ENCODE data around the gene PRKCZ. TPM values are rescaled to one million over a fixed set of nuclear protein-coding genes. Genes with fewer than 3 reads are reported as not detected.

The PRKCZ gene
- total and polyA plus RNA-seq, 9 of the 15 experiments (the other 6 are each of a cell fraction or from before 2014, with no cell fraction given), result 0.07 to 3.1 (median 1.3) TPM

DNA sequence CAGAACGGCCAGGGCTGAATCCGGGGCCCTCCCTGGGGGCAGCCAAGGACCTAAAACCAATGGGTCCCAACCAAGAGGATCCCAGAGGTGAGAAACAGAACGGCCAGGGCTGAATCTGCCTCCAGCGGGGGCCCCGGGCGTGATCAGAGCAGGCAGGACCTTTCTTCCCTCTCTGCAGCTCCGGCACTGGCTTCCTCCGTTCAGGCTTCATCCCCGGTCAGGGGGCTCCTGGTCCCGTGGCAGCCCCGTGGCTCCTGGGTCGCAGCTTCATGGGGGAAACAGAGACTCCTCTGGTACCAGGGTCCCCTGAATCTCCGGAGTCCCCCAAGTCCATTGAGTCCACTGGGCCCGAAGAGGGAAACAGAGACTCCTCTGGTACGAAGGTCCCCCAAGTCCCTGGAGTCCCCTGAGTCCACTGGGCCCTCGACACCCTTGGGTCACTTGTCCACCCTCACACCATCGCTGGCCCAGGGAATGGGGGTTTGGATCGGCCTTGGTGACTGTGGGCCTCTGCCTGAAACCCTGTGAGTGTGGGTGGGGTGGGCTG, 60.1 kb downstream of the PRKCZ start:
- no peak overlapping the region for H3K4me3 ChIP-seq
- in situ Hi-C loops (cut with MboI) (no loop called here), intact Hi-C loops (cut with micrococcal nuclease) (no loop called here)
- no TSS peak for BruUV-seq (replicated peaks)
- no peaks in the 10 kb centered on the region for H3K9me3 ChIP-seq (replicated peaks; ENCODE audit: control insufficient read depth, insufficient read depth, low read depth, low read length)
- peaks cover 0 to 55% of the 10 kb centered on the region in 2 experiments; a peak in 3 of 5 replicates for H3K4me1 ChIP-seq (replicated peaks in 1 of 2; ENCODE audit: control insufficient read depth in 2 of 2, insufficient read depth in 2 of 2, low read length in 2 of 2)
- peaks cover 66 to 94% of the 10 kb centered on the region in 2 experiments for H3K27me3 ChIP-seq (ENCODE audit: control insufficient read depth in 2 of 2, insufficient read depth in 2 of 2, low read length in 2 of 2)
- H3K79me2 ChIP-seq (ENCODE audit: control insufficient read depth, insufficient read depth, low read length), result no peaks in the 10 kb centered on the region
- peaks cover 18% of the 10 kb centered on the region for H4K20me1 ChIP-seq (replicated peaks; ENCODE audit: control insufficient read depth, insufficient read depth, low read length)
- TF ChIP-seq, protein P1, sequence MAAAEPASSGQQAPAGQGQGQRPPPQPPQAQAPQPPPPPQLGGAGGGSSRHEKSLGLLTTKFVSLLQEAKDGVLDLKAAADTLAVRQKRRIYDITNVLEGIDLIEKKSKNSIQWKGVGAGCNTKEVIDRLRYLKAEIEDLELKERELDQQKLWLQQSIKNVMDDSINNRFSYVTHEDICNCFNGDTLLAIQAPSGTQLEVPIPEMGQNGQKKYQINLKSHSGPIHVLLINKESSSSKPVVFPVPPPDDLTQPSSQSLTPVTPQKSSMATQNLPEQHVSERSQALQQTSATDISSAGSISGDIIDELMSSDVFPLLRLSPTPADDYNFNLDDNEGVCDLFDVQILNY (CRISPR knock-in tag; IDR thresholded peaks at IDR 0.05), result no peak
- no peak for TF ChIP-seq ZNF121 (CRISPR knock-in tag; conservative IDR thresholded peaks at IDR 0.05)
- no peak for TF ChIP-seq OTX1 (CRISPR knock-in tag; IDR thresholded peaks at IDR 0.05)
- TF ChIP-seq TBP (optimal IDR thresholded peaks at IDR 0.05; ENCODE audit: low read depth, low read length), result no peak
- TF ChIP-seq, protein P2, sequence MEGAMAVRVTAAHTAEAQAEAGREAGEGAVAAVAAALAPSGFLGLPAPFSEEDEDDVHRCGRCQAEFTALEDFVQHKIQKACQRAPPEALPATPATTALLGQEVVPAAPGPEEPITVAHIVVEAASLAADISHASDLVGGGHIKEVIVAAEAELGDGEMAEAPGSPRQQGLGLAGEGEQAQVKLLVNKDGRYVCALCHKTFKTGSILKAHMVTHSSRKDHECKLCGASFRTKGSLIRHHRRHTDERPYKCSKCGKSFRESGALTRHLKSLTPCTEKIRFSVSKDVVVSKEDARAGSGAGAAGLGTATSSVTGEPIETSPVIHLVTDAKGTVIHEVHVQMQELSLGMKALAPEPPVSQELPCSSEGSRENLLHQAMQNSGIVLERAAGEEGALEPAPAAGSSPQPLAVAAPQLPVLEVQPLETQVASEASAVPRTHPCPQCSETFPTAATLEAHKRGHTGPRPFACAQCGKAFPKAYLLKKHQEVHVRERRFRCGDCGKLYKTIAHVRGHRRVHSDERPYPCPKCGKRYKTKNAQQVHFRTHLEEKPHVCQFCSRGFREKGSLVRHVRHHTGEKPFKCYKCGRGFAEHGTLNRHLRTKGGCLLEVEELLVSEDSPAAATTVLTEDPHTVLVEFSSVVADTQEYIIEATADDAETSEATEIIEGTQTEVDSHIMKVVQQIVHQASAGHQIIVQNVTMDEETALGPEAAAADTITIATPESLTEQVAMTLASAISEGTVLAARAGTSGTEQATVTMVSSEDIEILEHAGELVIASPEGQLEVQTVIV (CRISPR knock-in tag; IDR thresholded peaks at IDR 0.05; ENCODE audit: borderline replicate concordance), result no peak
- H3K9me1 ChIP-seq (ENCODE audit: control insufficient read depth, insufficient read depth, low read length), result no peaks in the 10 kb centered on the region
- WGBS (ENCODE audit: insufficient coverage, low coverage, missing lambda C conversion rate), result 6% methylated on average over 15 of the region's 18 CpGs
- DNase-seq (ENCODE audit: extremely low read depth in 1 of 4, low spot score in 3 of 4) (no peak), FAIRE-seq (no peak), ATAC-seq (no peak)
- ChIA-PET CTCF (ENCODE audit: low intra/inter-chr PET ratio) (no interaction called here), POLR2A (no interaction called here)
- H3K4me2 ChIP-seq (ENCODE audit: insufficient read depth, low read length), result no peak overlapping the region
- no peak overlapping the region; a peak in 1 of 4 replicates for H3K9ac ChIP-seq (ENCODE audit: insufficient read depth in 1 of 2, low read depth in 2 of 2, low read length in 2 of 2)
- no peak overlapping the region for H2AFZ ChIP-seq (ENCODE audit: low read depth, low read length)
- no peaks in the 10 kb centered on the region for H3K36me3 ChIP-seq (ENCODE audit: control insufficient read depth, insufficient read depth, low read length)
- no peak overlapping the region for H3K27ac ChIP-seq (ENCODE audit: extremely low read depth, low read depth, low read length)
